GM12891 (cell line): ENCODE results near the gene CDS2.
A peak's percentile ranks its signal among the peaks of the same experiment; 100 is the strongest.

ENCODE experiments used
- DNase-seq: peaks from one replicate; pipeline ENCODE4 v3.0.0; 2011; ENCODE audit warnings: low spot score; ENCODE audit not compliant: insufficient read length
- FAIRE-seq: peaks from 2 replicates; lab custom pipeline; 2011; peaks lifted over from hg19 to GRCh38; lab: Jason Lieb, UNC
- PAX5 ChIP-seq: IDR thresholded peaks from 2 replicates; pipeline ENCODE4 v1.6.1; 2011; ENCODE audit warnings: low read length, moderate library complexity, mild to moderate bottlenecking; ENCODE audit not compliant: insufficient read depth, severe bottlenecking
- POLR2A ChIP-seq: IDR thresholded peaks from 2 replicates; pipeline ENCODE4 v1.6.1; 2011; ENCODE audit warnings: low read depth, low read length, control low read depth
- POLR2AphosphoS5 ChIP-seq: IDR thresholded peaks from 2 replicates; pipeline ENCODE4 v1.6.1; 2011; ENCODE audit warnings: low read depth, low read length, control low read depth
- POU2F2 ChIP-seq: IDR thresholded peaks from 2 replicates; pipeline ENCODE4 v1.6.1; 2011; ENCODE audit warnings: low read depth, mild to moderate bottlenecking, control low read depth, low read length, moderate library complexity
- SPI1 ChIP-seq: IDR thresholded peaks from 2 replicates; pipeline ENCODE4 v1.6.1; 2011; ENCODE audit warnings: low read depth, low read length, control low read depth
- TAF1 ChIP-seq: IDR thresholded peaks from 2 replicates; pipeline ENCODE4 v1.6.1; 2011; ENCODE audit warnings: low read depth, low read length, control low read depth

Gene CDS2

DNA sequence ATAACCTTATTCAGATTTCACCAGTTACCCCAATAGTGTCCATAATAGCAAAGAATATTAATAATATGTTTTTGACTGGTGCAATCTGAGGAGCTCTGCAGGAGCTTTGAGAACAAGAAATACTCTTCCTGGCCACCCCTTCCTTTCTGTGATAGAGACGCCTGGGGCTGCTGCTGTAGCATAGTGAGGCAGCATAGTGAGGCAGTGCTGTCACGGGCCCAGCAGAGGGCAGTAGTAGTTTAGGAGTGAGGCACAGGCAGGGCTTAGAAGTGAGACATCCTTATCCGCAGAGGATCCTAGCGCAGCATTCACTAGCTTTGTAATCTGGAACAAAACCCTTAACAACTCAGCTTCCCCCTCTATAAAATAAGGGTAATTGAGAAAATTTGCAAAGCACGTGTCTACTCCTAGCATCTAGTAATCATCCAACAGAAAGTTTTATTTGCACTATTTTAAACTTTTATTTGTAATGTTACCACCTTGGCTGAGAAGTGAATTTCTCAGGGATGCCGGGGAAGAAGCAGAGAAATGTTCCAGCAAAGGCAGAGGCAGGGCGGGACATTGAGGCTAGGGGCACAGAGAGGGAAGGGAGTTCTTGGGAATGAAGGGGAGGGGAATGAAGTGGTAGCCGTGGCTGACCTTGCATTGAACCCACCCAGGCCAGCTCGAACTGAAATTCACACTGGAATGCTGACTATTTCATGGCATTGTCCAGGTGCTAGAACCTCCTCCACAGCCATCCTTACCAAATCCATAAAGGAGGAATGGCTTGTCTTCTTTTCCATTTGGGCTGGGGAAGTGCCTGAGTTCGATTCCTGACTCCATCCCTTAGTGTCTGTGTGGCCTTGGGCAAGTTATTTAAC is 78.8 kb downstream of the CDS2 start:
- TF ChIP-seq TAF1 (no peak), POU2F2 (no peak), POLR2AphosphoS5 (no peak), POLR2A (no peak), SPI1 (no peak), PAX5 (no peak)
- DNase-seq = peak; percentile 62
- peak; percentile 95 for FAIRE-seq

GRCh38 chr20:5207138-5207537 is 80.3 kb downstream of the CDS2 start:
- FAIRE-seq (no peak), DNase-seq (no peak)

GRCh38 chr20:5211803-5212714 is 85.3 kb downstream of the CDS2 start:
- TF ChIP-seq PAX5 (no peak), SPI1 (no peak), POU2F2 (no peak), TAF1 (no peak), POLR2AphosphoS5 (no peak), POLR2A (no peak)
- FAIRE-seq (no peak), DNase-seq (no peak)

More at GRCh38 chr20:5207138-5207537, 80.3 kb downstream of the CDS2 start:
- TF ChIP-seq TAF1 (no peak), POLR2AphosphoS5 (no peak), POU2F2 (no peak), POLR2A (no peak)

DNA sequence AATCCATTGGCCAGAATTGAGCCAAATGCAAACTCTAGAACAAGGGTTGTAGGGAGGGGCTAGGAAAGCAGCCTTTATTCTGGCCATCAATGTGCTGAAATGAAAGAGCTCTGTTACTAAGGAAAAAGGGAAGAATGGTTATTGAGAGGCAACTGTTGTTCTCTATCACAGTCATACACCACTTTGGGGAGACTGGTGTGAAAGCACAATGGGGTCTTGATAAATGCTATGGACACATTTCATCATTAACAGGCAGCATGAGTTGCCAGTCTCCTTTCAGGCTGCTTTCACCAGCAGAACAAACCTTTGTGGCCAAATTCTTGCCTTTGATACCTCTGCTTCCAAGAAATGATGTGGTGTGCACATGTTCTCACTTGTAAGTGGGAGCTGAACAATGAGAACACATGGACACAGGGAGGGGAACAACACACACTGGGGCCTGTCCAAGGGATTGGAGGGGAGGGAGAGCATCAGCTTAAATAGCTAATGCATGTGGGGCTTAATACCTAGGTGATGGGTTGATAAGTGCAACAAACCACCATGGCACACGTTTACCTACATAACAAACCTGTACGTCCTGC is 86.2 kb downstream of the CDS2 start:
- TF ChIP-seq TAF1 = no peak
- TF ChIP-seq POU2F2 = no peak
- no peak for TF ChIP-seq PAX5
- no peak for TF ChIP-seq SPI1
- DNase-seq (no peak), FAIRE-seq (no peak)

- TF ChIP-seq POU2F2 (no peak), SPI1 (no peak), TAF1 (no peak), POLR2A (no peak)
- no peak for FAIRE-seq
These were observed 88.0 kb downstream of the CDS2 start for GRCh38 chr20:5214826-5215225.

DNA sequence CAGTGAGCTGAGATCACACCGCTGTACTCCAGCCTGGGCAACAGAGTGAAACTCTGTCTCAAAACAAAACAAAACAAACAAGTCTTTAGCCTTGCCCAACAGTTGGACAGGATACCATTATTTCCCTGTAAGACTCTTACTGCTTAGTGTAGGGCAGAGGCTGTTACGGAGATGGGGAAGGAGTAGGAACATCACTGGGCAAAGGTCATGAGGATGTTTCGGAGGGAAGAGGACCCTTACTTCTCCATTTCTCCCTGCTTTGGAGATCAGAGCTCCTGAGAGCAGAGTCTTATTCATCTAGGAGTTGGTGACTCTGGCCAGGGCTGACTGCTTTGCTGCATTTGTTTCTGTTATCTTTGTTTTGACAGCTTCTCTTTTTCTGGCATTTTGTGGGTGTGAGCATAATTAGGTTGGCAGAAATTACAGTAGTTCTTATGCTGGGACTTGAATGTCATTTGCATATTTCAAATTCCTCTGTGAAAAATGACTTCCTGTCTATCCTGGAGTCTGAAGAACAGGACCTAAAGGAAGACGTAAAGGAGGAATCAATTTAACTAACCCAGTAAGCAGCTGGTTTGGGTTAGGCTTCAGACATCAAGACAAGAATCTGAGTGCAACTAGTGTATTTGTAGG is 89.0 kb downstream of the CDS2 start:
- FAIRE-seq (no peak), DNase-seq (no peak)
- TF ChIP-seq POU2F2 = no peak
- no peak for TF ChIP-seq POLR2A
- no peak for TF ChIP-seq POLR2AphosphoS5
- no peak for TF ChIP-seq SPI1
- TF ChIP-seq PAX5 = no peak
- TF ChIP-seq TAF1 = no peak

More at GRCh38 chr20:5214826-5215225, 88.0 kb downstream of the CDS2 start:
- no peak for DNase-seq

DNA sequence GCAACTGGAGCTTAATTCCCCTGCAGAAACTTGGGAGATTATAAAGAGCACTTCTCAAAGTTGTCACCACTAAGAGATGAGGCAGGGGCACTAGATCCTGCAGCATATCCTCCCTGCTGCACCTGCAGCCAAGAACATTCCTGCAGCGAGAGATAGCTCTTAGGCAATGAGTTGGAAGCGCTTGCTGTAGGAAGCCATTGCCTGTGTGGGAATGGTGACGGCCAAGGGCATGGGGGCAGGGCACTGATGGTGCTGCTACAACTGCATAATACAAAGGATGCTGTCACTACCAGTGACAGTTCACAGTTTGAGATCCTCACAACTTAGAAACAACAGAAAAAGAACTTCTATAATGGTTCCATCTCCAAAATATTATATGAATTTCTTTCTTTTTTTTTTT is 89.9 kb downstream of the CDS2 start:
- DNase-seq (no peak), FAIRE-seq (no peak)
- no peak for TF ChIP-seq PAX5
- TF ChIP-seq SPI1 = no peak
- TF ChIP-seq POLR2A = no peak
- TF ChIP-seq POU2F2 = no peak
- no peak for TF ChIP-seq POLR2AphosphoS5
- TF ChIP-seq TAF1 = no peak

DNA sequence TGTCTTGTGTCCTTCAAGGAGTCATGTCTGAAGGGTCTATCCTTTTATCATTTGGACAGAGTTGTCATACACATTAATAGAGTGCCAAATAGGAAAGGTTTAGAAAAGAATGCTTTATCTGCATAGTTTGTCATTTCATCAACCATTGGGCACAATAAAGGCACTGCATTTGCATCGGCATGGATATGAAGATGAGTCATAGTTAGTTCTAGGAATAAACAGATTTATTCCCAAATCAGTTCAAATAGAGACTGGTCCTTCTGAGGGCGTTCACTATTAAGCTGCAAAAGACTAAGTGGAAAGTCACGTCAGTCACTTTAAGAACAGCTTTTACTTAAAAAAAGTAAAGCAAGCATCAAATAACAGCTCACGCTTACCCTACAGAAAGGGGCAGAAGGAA is 90.8 kb downstream of the CDS2 start:
- DNase-seq (no peak), FAIRE-seq (no peak)
- TF ChIP-seq PAX5 (no peak), POU2F2 (no peak), POLR2A (no peak), TAF1 (no peak), POLR2AphosphoS5 (no peak), SPI1 (no peak)
